HTR-8/SVneo (cell line): Measurements from ENCODE around the gene CFB.

Experiments used
- DNase-seq: peaks from one replicate; pipeline ENCODE4 v3.0.0; 2011; ENCODE audit warnings: low spot score, mixed read lengths; ENCODE audit not compliant: insufficient read length
- FAIRE-seq: peaks from 2 replicates; lab custom pipeline; 2011; peaks lifted over from hg19 to GRCh38; lab: Jason Lieb, UNC

The CFB gene

GRCh38 chr6:31947070-31947675 lies 1.3 kb downstream of the CFB start:
- FAIRE-seq: no peak

DNA sequence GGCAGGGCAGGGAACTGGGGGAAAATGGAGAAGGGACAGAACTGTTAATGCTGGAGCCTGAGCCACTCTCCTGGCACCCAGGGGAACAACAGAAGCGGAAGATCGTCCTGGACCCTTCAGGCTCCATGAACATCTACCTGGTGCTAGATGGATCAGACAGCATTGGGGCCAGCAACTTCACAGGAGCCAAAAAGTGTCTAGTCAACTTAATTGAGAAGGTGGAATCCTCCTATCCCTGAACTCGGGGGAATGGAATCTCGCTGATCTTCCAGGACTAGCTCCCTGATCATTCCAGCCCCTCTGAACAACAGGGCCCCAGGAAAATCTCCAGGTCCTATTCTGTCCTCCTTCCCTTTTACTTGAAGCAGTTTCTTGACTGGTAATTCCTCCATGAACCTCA lies 2.0 kb downstream of the CFB start:
- FAIRE-seq (no peak), DNase-seq (no peak)

More at GRCh38 chr6:31947070-31947675, 1.3 kb downstream of the CFB start:
- DNase-seq: no peak

DNA sequence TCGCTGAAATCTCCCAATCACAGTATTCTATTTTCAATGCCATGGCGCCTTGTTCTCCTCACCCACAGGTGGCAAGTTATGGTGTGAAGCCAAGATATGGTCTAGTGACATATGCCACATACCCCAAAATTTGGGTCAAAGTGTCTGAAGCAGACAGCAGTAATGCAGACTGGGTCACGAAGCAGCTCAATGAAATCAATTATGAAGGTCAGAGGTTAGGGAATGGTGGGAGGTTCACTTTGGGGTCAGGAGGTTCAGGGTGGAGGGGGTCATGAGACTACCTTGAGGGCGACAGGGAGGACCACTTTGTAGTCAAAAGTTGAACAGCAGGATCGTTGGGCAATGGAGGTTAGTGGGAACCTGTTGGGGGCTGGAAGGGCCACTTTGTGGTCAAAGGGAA lies 2.4 kb downstream of the CFB start:
- FAIRE-seq: no peak

GRCh38 chr6:31948753-31949413 lies 3.0 kb downstream of the CFB start:
- FAIRE-seq: no peak

More for the DNA sequence above, 2.4 kb downstream of the CFB start:
- no peak for DNase-seq

GRCh38 chr6:31949926-31950548 lies 4.1 kb downstream of the CFB start:
- no peak for FAIRE-seq

More at GRCh38 chr6:31948753-31949413, 3.0 kb downstream of the CFB start:
- peak; percentile 60 for DNase-seq

DNA sequence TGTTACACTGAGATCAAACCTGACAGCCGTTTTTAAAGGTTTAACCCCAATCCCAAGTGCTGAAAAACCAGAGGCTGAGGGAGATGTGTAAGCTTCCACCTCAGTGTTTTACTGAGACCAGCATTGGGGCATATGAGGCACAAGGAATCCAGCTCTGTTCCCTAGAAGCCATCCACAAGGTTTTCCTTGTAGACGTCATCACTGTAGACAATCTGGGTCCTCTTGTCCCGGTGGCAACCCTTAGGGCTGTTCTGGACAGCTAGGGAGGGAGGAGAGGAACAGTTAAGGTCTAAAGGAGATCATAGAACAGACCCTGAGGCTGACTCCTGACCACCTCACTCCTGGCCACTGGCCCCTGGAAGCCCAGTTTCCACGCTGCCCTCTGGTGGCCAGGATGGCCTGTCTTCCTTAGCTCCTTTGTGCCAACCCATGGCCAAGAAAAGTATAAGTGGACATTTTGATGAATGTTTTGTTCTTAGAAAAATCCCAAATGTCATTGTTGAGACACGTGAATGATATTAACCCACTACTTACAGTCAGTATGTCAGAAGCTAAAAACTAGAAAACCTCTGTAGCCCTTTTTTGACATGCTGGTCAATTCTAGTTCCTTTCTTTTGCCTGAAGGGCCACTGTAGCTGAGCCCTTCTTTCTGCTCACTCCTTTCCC lies 6.4 kb downstream of the CFB start:
- DNase-seq: peak; percentile 70
- FAIRE-seq: peak; percentile 13

More at GRCh38 chr6:31949926-31950548, 4.1 kb downstream of the CFB start:
- no peak for DNase-seq

DNA sequence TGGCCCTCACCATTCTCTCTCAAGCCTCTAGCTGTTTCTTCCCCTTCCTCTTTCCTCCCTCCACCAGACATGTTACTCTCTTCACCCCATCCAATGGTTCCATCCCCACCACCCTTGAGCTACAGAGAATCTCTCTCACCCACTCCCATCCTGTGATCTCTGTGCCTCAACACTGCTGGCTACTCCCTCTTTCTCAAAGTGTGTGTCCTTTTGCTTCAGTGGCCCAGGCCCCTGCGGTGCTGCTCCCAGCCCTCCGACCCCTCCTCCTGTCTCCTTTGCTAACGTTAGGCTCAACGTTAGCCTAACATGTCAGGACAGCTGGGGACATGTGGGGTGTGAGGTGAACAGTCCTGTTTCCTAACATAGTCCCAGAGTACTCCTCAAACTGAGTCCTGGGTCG lies 7.0 kb downstream of the CFB start:
- FAIRE-seq (no peak), DNase-seq (no peak)

DNA sequence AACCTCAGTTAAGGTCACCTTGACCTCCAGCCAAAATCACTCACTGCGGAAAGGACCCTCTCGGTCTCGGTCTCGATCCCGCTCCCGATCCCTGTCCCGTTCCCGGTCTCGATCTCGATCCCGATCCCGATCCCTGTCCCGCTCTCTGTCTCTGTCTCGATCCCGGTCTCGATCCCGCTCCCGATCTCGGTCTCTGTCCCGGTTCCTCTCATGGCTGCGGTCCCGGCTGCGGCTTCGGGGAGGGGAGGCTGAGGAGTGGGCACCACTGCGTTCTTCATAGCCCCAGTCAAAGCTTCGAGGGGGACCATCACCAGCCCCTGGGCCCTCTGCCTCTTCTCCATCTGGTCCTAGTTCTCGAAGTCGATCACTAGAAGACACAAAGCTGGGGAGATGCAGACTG lies 8.6 kb downstream of the CFB start:
- no peak for FAIRE-seq
- no peak for DNase-seq

DNA sequence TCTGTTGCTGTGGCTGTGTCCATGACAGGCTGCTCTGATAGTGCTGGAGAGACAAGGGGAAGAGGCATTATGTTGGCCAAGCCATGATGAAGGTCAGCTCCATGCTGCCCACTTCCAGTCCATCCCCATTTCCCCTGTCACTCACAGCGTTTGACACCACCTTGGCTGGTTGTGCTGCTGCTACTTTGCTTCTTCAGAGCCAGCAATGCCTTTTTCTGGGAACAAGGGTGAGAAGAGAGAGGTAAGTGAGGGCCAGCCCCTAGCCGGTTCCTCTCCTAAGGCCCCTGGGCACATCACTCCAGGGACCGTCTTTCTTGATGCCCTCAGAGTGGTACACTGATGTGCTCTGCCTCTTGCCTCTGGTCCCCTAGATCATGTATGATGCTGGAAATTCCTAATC lies 10.9 kb downstream of the CFB start:
- no peak for DNase-seq
- FAIRE-seq: no peak

- DNase-seq (no peak), FAIRE-seq (no peak)
These were observed 12.5 kb downstream of the CFB start for GRCh38 chr6:31958412-31958740.

DNA sequence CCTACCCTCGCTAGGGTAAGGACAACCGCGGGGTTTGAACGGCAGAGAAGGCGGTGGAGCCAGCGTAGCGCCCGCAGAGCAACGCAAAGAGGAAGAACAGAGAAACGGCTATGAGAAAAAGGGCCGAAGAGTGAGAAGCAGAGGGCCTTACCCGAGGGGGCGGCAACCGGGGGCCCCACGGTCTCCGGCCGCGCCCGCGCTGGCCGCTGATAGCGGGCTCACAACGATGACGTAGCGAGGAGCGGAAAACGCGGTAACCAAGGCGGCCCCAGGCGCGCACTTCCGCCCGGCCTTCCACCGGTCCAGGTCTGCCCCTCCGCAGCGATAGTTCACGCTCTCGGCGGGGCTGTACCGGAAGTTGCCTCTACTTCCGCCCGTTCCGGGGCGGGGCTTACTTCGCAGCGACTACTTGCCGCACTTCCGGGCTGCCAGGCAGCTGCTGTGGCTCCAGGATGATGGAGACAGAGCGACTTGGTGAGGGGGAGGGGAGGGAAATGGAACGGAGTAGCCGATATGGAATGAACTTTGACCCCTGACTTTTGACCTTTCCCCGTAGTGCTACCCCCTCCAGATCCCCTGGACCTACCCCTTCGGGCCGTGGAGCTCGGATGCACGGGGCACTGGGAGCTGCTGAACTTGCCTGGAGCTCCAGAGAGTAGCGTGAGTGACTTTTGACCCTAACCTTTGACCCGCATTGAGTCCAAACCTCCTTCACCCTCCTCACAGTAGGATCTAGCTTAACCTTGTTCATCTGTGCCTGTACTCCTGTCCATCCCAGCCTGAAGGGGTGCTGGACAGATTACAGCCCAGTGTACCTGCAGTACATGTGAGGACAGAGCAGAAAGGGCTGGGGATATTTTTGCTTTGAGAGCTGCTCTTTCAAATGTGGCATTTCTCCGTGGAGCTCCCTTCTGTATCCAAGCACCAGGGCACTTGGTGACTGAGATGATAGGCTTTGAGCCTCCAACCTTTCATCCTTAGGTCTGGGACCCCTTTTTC lies 13.1 kb downstream of the CFB start, which contains the start of the genes NELFE and SKIC2:
NELFE (minus strand) TSS at position 231 of the 999 bp plus-strand sequence. CDS start 525 bp downstream, outside the sequence.
SKIC2 (plus strand) TSS at position 435 of the 999 bp plus-strand sequence; CDS start at position 453, 18 bp downstream.
- DNase-seq (peak; percentile 99), FAIRE-seq (peak; percentile 99)

DNA sequence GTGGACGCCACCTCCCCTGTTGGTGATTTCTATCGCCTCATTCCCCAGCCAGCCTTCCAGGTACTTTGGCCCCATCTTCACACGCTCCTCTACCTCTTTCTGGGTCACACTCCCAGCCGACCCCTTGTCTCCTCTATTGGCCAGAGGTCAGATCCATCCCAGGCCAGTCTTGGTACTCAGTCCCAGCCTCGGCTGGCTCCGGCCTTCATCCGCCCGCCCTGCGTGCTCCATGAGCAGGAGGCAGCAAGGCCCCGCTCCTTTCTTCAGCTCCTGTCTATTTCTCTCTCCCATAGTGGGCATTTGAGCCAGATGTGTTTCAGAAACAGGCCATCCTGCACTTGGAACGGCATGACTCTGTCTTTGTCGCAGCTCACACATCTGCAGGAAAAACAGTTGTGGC lies 15.7 kb downstream of the CFB start:
- FAIRE-seq (no peak), DNase-seq (no peak)

GRCh38 chr6:31963921-31964320 lies 18.0 kb downstream of the CFB start:
- FAIRE-seq (no peak), DNase-seq (no peak)

DNA sequence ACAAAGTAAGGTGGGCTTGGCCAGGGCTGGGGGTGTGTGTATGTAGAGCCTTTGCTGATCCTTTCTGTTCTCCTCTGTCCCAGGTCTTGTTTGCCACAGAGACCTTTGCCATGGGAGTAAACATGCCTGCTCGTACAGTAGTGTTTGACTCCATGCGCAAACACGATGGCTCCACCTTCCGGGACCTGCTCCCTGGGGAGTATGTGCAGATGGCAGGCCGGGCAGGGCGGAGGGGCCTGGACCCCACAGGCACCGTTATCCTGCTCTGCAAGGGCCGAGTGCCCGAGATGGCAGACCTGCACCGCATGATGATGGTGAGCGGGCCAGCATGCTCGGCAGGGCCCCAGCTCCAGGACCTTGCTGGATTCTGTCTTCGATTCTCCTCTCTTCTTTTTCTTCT lies 19.8 kb downstream of the CFB start:
- no peak for FAIRE-seq
- no peak for DNase-seq

- DNase-seq: no peak
- no peak for FAIRE-seq
These were observed 20.6 kb downstream of the CFB start for GRCh38 chr6:31966506-31966905.

DNA sequence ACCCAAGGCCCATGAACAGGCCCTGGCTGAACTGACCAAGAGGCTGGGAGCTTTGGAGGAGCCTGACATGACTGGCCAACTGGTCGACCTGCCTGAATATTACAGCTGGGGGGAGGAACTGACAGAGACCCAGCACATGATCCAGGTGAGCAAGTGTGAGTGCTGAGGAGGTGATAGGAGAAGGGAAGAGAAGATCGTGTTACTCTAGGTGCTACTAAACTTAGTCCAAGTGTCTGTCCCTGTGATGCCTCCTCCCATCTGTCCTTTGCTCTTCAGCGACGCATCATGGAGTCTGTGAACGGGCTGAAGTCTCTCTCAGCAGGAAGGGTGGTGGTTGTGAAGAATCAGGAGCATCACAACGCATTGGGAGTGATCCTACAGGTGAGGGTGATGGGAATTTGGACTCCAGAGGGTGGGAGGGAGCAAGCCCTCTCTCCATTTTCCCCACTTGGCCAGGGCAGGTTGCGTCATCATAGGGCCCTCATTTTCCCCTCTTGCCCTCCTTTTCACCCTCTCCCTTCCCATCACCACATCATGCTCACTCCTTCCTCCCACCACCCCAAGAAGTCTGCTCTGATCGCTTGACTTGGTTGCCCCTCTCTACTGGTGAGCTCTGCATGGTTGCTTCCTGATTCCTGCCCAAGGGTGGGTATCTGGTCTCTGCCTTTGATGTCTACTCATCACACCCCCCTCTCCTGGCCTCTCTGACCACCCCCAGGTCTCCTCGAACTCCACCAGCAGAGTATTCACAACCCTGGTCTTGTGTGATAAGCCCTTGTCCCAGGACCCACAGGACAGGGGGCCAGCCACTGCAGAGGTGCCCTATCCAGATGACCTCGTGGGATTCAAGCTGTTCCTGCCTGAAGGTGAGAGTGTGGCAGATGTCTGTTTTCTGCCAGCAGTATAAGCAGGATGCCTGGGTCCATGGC lies 21.4 kb downstream of the CFB start:
- FAIRE-seq: no peak
- no peak for DNase-seq

DNA sequence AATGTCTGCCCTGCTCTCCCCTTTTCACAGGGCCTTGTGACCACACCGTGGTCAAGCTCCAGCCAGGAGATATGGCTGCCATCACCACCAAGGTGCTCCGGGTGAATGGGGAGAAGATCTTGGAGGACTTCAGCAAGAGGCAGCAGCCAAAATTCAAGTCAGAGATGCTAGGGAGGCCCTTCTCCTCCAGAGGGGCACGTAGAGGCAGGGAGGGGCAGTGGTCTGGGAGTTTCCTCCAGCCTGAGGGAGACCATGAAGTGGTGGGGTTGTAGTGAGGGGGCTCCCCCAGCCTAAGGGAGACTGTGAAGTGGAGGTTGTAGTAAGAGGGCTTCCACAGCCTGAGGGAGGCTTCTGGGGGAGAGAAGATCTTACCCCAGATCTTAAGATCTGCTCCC lies 22.0 kb downstream of the CFB start:
- FAIRE-seq (no peak), DNase-seq (no peak)

DNA sequence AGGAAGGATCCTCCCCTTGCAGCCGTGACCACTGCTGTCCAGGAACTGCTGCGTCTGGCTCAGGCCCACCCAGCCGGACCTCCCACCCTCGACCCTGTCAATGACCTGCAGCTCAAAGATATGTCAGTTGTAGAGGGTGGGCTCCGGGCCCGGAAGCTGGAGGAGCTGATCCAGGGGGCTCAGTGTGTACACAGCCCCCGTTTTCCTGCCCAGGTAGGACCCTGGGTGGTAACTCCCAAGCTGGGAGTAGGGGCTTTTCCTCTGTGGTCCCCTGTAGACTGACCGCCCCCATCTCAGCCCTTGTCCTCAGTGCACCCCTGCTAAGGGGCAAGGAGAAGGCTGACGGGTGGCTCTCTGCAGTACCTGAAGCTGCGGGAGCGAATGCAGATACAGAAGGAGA lies 22.4 kb downstream of the CFB start:
- DNase-seq: no peak
- no peak for FAIRE-seq
